GM12878 (cell line): ENCODE measurements around the gene ISG20L2. TPM values are rescaled to one million over a fixed set of nuclear protein-coding genes. Genes with fewer than 3 reads are reported as not detected.

ENCODE experiments used
- ATAC-seq: fragments of 200-7000 bp; cut with Tn5 transposase; 3 replicates; pipeline ENCODE4 v1.9.1; 2020; ENCODE audit warnings: mild to moderate bottlenecking, moderate library complexity
- BruUV-seq: library from RNA; stranded (reverse); fragments of 400-500 nt; replicated peaks from 2 replicates; lab custom pipeline; 2021; lab: Mats Ljungman, UMichigan
- CTCF ChIA-PET: fragments of 300-600 bp; sonication (Branson Sonifier 250); formaldehyde crosslinking; extraction: SDS; loops from one replicate; lab custom pipeline; 2021; ENCODE audit warnings: inconsistent platforms; lab: Yijun Ruan, JAX
- POLR2A ChIA-PET: fragments of 350-600 bp; formaldehyde crosslinking; extraction: SDS; loops from one replicate; lab custom pipeline; 2021; ENCODE audit warnings: inconsistent platforms; lab: Charles Lee
- RAD21 ChIA-PET: fragments of 300-600 bp; sonication (Branson Sonifier 250); formaldehyde crosslinking; loops from one replicate; lab custom pipeline; 2023; ENCODE audit warnings: antibody characterized with exemption; ENCODE audit not compliant: unreplicated experiment; lab: Charles Lee
- SMC1A ChIA-PET: fragments of 300-600 bp; sonication (Branson Sonifier 250); formaldehyde crosslinking; loops from one replicate; lab custom pipeline; 2023; ENCODE audit not compliant: unreplicated experiment, uncharacterized antibody; lab: Charles Lee
- DNase-seq: peaks from one replicate; pipeline ENCODE4 v3.0.0-alpha.2; 2011; ENCODE audit warnings: low read depth, low spot score
- FAIRE-seq: peaks from 3 replicates; lab custom pipeline; 2011; peaks lifted over from hg19 to GRCh38; lab: Jason Lieb, UNC
- H2AFZ ChIP-seq: 2 replicates; pipeline ENCODE4 v1.6.0; 2011; ENCODE audit warnings: low read depth, low read length, control low read depth; ENCODE audit not compliant: control insufficient read depth
- H3K27ac ChIP-seq: 2 replicates; pipeline ENCODE4 v1.5.1; 2011; ENCODE audit warnings: control low read depth; ENCODE audit not compliant: control insufficient read depth, insufficient read depth
- H3K27me3 ChIP-seq, 2 experiments: replicated peaks in 1 of 2; 2 replicates each; pipeline versions ENCODE4 v1.6.0 to v1.6.1; 2011; ENCODE audit warnings: low read length in 1 of 2; ENCODE audit not compliant: control insufficient read depth in 2 of 2, insufficient read depth in 2 of 2
- H3K36me3 ChIP-seq, 2 experiments: 2 replicates each; pipeline ENCODE4 v1.5.1; 2011; ENCODE audit warnings: low read length in 1 of 2; ENCODE audit not compliant: control insufficient read depth in 2 of 2, insufficient read depth in 2 of 2
- H3K4me1 ChIP-seq: 2 replicates; pipeline ENCODE4 v1.6.1; 2011; ENCODE audit warnings: mild to moderate bottlenecking, low read length, moderate library complexity, mixed read lengths; ENCODE audit not compliant: control insufficient read depth, insufficient read depth
- H3K4me2 ChIP-seq: 2 replicates; pipeline ENCODE4 v1.6.0; 2011; ENCODE audit warnings: control low read depth; ENCODE audit not compliant: control insufficient read depth, insufficient read depth
- H3K4me3 ChIP-seq: fragments of 200-600 bp; sonication (generic); 2 replicates; pipeline ENCODE4 v1.5.1; 2016
- H3K79me2 ChIP-seq: 2 replicates; pipeline ENCODE4 v1.6.0; 2011; ENCODE audit warnings: low read length; ENCODE audit not compliant: control insufficient read depth, insufficient read depth
- H3K9ac ChIP-seq: 2 replicates; pipeline ENCODE4 v1.8.0; 2011; ENCODE audit warnings: low read length, control low read depth, mixed read lengths; ENCODE audit not compliant: control insufficient read depth, insufficient read depth
- H3K9me3 ChIP-seq: replicated peaks from 3 replicates; pipeline ENCODE4 v1.5.1; 2011; ENCODE audit warnings: mild to moderate bottlenecking, low read length; ENCODE audit not compliant: control insufficient read depth, insufficient read depth
- H4K20me1 ChIP-seq: 2 replicates; pipeline ENCODE4 v1.6.0; 2011; ENCODE audit not compliant: control insufficient read depth, insufficient read depth
- CUX1 ChIP-seq: IDR thresholded peaks from 2 replicates; pipeline ENCODE4 v1.6.1; 2012; ENCODE audit warnings: improper control_type of control experiment, low read depth, low read length; ENCODE audit not compliant: insufficient replicate concordance
- MEF2B ChIP-seq: fragments of 450-650 bp; IDR thresholded peaks from 2 replicates; pipeline ENCODE4 v1.6.1; 2018; ENCODE audit warnings: mild to moderate bottlenecking, moderate library complexity; ENCODE audit not compliant: partially characterized antibody, poor library complexity, severe bottlenecking
- MYC ChIP-seq: IDR thresholded peaks from 2 replicates; pipeline ENCODE4 v1.6.1; 2011; ENCODE audit warnings: mild to moderate bottlenecking, low read length, moderate library complexity, inconsistent platforms; ENCODE audit not compliant: insufficient read depth, insufficient replicate concordance, insufficient read length, severe bottlenecking
- PRDM15 ChIP-seq: fragments of 450-650 bp; formaldehyde crosslinking; IDR thresholded peaks from 2 replicates; pipeline ENCODE4 v1.4.0; 2020; ENCODE audit warnings: mild to moderate bottlenecking, moderate library complexity
- RFX5 ChIP-seq: IDR thresholded peaks from 2 replicates; pipeline ENCODE4 v1.6.1; 2011; ENCODE audit warnings: low read depth, low read length, improper control_type of control experiment
- SIX5 ChIP-seq: IDR thresholded peaks from 2 replicates; pipeline ENCODE4 v1.6.1; 2011; ENCODE audit warnings: mild to moderate bottlenecking, low read depth, low read length, moderate library complexity; ENCODE audit not compliant: severe bottlenecking
- WGBS: methylation state at CpG from one replicate; pipeline ENCODE4 v1.1.6; 2016; ENCODE audit warnings: low lambda C conversion rate; ENCODE audit not compliant: insufficient replicate concordance, insufficient coverage; ENCODE audit errors: missing lambda C conversion rate; 5-methylcytosine and 5-hydroxymethylcytosine counted together
- in situ Hi-C: fragments of 300-500 bp; cut with MboI; formaldehyde crosslinking; loops from 9 replicates; pipeline ENCODE4 v1.14.3; 2018; ENCODE audit warnings: mixed read lengths
- intact Hi-C: fragments of 100-400 bp; cut with micrococcal nuclease; formaldehyde crosslinking; loops from one replicate; pipeline ENCODE4 v1.14.2; 2022; ENCODE audit not compliant: unreplicated experiment
- polyA plus RNA-seq, 11 experiments: library from polyadenylated mRNA; depleted of rRNA in 4 of 11; unstranded in 6 of 11; stranded (reverse) in 5 of 11; fragments of >200 nt; fragmentation: Nextera tagmentation in 4 of 11; fragmentation: Illumina TruSeq in 1 of 11; extraction: Ambion mirVana in 4 of 11; extraction: Trizol in 1 of 11; gene quantifications; 1 replicate in 1 of 11; 2 replicates in 10 of 11; pipeline versions ENCODE4 v1.2.1 to v1.2.3, GENCODE V29; 2011 to 2016; ENCODE audit warnings: inconsistent platforms in 2 of 11, missing spikeins in 2 of 11, low read depth in 1 of 11
- total RNA-seq, 4 experiments: library from RNA; depleted of rRNA in 3 of 4; stranded (reverse); fragments of >200 nt in 3 of 4; fragmentation: Illumina TruSeq in 1 of 4; extraction: Trizol in 1 of 4; gene quantifications; 2 replicates each; pipeline versions ENCODE4 v1.2.1 to v1.2.3, GENCODE V29; 2013 to 2021
- TF ChIP-seq, protein P1 (sequence below): fragments of 450-650 bp; IDR thresholded peaks from 2 replicates; pipeline ENCODE4 v1.6.1; 2017; ENCODE audit warnings: mild to moderate bottlenecking, moderate library complexity

The ISG20L2 gene
- total and polyA plus RNA-seq, 10 of the 15 experiments (the other 5 are each of a cell fraction or from before 2014, with no cell fraction given), result 16.4 to 111 (median 48.0) TPM

- H3K4me1 ChIP-seq, result peaks cover 12% of the 10 kb centered on the region
- H3K4me2 ChIP-seq, result no peak overlapping the region
- RAD21 ChIA-PET, result interaction anchor here (0.6 to 1.0 kb wide), 3 partner anchors 14 to 30 kb away, joined by 3 read pairs; partner anchors contain the start of gene METTL25B
- H3K27me3 ChIP-seq, result no peaks in the 10 kb centered on the region
- H3K36me3 ChIP-seq, result no peaks in the 10 kb centered on the region
- H3K79me2 ChIP-seq, result peaks cover 17% of the 10 kb centered on the region
- H3K9me3 ChIP-seq, result no peaks in the 10 kb centered on the region
- 100% methylated on average over 1 of the region's 1 CpG for WGBS
- SMC1A ChIA-PET, result interaction anchor here (0.6 to 2.9 kb wide), 6 partner anchors 9 to 30 kb away, joined by 3 to 16 read pairs (median 3); partner anchors contain the start of genes MRPL24 and PRCC
- no peak overlapping the region for H3K9ac ChIP-seq
- BruUV-seq, result no TSS peak
- FAIRE-seq (no peak), DNase-seq (no peak), ATAC-seq (no peak)
- CTCF ChIA-PET, result interaction anchor here (0.5 to 4.3 kb wide), 10 partner anchors 9 to 167 kb away, joined by 3 to 19 read pairs (median 5); partner anchors contain the start of gene PRCC
- no peak overlapping the region for H2AFZ ChIP-seq
- in situ Hi-C loops (no loop called here), intact Hi-C loops (no loop called here)
- no peak overlapping the region for H3K4me3 ChIP-seq
- H4K20me1 ChIP-seq, result no peaks in the 10 kb centered on the region
- POLR2A ChIA-PET, result interaction anchor here (0.6 to 2.3 kb wide), 12 partner anchors 9 to 494 kb away, joined by 3 to 9 read pairs (median 4); partner anchors contain the start of genes ISG20L2, METTL25B and PRCC
- H3K27ac ChIP-seq, result no peak overlapping the region
- TF ChIP-seq RFX5 (no peak), SIX5 (no peak), MEF2B (no peak), PRDM15 (no peak), CUX1 (no peak), MYC (no peak)
- TF ChIP-seq, protein P1, sequence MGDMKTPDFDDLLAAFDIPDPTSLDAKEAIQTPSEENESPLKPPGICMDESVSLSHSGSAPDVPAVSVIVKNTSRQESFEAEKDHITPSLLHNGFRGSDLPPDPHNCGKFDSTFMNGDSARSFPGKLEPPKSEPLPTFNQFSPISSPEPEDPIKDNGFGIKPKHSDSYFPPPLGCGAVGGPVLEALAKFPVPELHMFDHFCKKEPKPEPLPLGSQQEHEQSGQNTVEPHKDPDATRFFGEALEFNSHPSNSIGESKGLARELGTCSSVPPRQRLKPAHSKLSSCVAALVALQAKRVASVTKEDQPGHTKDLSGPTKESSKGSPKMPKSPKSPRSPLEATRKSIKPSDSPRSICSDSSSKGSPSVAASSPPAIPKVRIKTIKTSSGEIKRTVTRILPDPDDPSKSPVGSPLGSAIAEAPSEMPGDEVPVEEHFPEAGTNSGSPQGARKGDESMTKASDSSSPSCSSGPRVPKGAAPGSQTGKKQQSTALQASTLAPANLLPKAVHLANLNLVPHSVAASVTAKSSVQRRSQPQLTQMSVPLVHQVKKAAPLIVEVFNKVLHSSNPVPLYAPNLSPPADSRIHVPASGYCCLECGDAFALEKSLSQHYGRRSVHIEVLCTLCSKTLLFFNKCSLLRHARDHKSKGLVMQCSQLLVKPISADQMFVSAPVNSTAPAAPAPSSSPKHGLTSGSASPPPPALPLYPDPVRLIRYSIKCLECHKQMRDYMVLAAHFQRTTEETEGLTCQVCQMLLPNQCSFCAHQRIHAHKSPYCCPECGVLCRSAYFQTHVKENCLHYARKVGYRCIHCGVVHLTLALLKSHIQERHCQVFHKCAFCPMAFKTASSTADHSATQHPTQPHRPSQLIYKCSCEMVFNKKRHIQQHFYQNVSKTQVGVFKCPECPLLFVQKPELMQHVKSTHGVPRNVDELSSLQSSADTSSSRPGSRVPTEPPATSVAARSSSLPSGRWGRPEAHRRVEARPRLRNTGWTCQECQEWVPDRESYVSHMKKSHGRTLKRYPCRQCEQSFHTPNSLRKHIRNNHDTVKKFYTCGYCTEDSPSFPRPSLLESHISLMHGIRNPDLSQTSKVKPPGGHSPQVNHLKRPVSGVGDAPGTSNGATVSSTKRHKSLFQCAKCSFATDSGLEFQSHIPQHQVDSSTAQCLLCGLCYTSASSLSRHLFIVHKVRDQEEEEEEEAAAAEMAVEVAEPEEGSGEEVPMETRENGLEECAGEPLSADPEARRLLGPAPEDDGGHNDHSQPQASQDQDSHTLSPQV, result no peak
Measured at GRCh38 chr1:156756355-156756754, 27.8 kb upstream of the ISG20L2 start.
